ENCODE data around the gene CLEC4F. TPM values are rescaled to one million over a fixed set of nuclear protein-coding genes. Genes with fewer than 3 reads are reported as not detected.
"Not testable (repeated sequence)": the region's sequence is repeated elsewhere in the genome, so short reads cannot be mapped to it uniquely, and the experiment has no call there.

The CLEC4F gene
- total RNA-seq, 1 donor from 2014 or later: not detected

DNA sequence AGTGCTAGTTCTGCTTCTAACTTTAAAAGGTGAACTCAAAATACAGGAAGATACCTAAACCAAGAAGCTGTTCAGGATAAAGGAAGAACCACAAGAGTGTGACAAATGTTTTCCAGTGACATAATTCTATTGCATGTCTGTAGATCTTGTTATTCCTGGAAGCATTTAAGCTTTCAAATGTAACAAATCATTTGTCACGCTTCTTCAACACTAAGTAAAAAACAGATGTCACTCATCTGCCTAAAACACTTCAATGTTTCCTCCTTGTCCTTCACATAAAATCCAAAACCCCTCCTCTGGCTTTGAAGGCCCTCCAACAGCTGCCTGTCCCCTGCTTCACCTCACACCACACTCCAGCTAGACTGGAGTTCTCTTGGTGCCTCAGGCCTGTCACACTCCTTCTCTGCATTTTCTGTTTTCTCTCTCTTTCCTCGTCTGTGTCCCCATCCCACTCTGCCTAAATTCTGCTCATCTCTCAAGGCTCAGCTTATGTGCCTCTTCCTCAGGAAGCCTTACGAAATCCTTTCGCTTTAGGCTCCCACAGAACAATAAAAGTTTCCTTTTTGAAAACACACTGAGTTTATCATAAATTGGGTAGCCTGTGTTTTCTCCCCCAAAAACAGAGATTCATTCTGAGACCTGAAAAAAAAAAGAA, 6.4 kb upstream of the CLEC4F start:
- no peak for DNase-seq

DNA sequence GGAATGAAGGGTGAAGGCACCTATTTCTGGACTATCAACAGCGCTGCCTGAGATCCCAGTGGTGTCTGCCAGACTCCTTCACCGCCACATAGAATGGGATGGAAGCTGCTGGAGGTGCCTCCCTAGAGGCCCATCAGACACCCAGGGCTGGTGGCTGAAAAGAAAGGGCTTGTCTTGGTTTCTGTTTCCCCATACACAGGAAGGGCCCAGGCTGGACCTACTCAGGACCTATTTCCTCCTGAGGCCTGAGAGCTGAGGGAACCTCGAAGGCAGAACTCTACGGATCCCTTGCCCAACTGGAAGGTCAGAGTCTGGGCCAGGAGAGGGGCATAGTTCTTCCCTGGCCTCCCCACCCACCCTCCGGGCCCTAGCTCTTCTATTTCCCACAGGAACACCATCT, 2.9 kb upstream of the CLEC4F start:
- no peak for DNase-seq

DNA sequence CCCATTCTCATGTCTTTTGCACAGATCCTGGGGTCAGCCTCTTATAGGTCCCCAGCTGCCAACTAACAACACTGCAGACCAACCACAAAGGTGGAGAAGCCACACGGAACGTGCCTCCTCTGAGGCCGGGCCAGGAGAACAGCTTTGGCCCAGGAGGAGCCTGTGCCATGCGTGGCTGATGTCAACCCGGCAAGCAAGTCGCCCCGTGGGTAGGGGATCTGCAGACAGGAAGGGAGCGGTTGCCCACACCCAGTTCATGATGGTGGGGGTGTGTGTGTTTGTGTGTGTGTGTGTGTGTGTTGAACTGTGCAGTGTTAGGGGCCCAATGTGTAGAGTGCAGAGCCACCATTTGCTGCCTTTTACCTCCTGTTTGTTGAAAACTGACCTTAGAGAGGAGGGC, 2.4 kb upstream of the CLEC4F start:
- DNase-seq: no peak

DNA sequence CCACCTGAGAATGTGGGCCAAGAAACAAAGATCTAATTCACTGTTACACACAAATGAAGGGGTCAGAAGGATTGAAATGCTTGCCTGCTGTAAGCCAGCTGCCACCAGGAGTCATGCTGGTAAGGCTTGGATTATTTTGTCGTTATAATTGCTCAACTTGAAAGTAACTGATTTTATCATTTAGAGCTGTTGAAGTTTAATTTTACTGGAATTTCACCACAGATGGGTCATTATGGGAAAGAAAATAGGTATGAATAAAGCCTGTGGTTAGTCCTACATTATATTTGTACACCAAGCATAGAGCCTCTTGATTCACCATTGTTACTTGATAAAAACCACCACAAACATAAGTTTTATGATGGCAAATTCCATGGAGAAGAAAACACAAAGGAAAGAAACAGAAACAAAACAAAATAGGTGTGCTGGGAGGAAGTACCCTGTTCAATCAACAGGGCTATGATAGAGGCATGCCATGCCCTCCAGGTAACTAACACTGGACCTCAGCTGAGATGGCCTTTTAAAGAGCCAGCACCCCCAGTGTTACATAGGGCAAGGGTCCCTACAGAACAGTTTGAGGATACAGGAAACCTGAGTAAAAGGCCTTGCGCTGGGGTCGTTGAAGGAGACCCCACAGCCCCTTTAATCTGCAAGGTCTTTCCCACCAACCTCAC, 3.0 kb downstream of the CLEC4F start:
- no peak for DNase-seq

DNA sequence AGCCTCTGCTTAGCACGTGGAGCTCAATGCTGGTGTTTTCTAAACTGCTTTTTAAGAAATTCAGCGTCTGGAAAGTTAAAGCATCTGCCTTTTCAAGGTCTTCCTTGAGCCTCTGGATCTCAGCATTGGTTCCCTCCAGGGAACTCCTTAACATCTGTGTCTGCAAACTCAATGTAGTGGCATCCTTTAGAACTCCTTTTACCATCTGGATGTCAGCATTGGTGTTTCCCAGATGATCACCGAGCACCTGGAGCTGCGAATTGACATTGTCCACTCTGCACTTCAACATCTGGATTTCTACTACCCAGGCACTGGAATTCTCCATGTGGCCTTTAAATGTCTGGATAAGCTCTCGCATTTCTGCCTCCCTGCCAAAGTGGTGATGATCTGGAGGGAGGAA, 3.7 kb downstream of the CLEC4F start:
- peak; percentile 75 for DNase-seq

DNA sequence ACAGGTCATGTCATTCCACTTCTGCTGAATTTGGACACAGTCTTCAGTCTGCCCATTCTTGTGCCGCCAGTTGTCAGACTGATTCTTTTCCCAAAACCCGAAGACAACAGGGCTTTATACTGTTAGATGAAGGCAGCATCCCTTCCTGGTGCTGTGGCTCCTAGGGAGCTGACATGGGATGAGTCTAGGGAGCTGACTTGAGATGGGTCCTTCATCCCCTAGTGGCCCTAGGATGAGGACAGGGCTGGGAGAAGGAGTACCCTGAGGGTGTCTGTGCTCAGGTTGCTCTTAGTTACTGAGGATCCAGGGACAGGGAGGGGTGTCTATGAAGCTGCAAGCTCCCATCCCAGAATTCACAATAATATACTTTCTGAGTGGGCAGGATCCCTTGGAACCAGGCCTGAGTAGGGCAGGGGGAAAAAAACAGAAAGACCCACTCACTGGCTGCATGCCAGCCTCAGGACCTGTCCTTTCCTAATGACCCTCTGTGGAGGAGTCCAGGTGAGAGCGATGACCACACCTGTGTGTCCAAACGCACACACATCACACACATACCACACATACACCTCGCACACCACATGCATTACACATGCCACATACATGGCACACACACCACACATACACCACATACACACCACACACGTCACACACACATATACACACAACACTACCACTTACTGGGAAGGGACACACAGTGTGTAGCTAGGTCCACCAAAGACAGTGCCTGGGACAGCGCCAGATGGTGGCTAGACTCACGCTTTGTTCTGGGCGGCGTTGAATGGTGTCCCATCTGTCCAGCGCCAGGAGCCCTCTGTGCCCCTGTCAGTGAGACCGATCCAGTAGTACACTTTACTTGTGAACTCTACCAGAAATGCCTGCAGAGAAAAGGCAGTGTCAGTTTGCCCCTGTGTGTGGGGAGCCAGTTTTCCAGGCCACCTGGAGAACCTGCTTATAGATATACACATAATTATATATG, 11.1 kb downstream of the CLEC4F start:
- no peak for DNase-seq

DNA sequence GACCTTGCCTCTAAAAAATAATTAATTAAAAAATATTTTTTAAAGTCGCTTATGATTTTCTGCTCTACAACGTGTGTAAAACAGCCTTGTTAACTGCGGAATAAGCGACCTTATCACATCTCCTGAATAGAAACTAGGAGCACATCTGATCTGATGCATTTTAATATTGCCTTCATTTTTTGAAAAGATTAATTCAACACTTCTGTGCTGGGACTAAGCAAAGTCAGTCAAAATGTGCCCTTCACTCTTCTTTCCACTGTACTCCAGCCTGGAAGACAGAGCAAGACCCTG, 12.6 kb downstream of the CLEC4F start:
- DNase-seq: no peak

DNA sequence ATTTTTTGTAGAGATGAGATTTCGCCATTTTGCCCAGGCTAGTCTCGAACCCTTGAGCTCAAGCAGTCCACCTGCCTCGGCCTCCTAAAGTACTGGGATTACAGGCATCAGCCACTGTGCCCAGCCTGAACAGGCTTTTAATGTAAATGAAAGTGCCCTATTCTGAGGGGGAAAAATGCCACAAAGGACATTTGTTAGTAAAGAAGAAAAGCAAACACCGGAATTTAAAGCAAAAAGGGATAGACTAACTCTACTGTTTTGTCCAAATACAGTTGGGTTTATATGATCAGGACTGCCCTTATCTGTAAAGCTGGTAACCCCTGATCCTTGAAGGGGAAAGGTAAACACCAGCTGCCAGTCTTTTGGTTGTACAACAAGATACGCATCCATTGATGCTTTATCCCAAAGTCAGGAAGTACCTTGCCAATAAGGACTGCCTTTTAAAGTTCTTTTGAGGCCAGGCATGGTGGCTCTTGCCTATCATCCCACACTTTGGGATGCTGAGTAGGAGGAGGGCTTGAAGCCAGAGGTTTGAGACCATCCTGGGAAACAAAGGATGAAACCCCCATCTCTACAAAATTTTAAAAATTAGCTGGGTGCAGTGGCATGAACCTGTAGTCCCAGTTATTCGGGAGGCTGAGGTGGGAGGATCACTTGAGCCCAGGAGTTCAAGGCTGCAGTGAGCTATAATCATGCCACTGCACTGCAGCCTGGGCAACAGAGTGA, 13.1 kb downstream of the CLEC4F start:
- DNase-seq: no peak

DNA sequence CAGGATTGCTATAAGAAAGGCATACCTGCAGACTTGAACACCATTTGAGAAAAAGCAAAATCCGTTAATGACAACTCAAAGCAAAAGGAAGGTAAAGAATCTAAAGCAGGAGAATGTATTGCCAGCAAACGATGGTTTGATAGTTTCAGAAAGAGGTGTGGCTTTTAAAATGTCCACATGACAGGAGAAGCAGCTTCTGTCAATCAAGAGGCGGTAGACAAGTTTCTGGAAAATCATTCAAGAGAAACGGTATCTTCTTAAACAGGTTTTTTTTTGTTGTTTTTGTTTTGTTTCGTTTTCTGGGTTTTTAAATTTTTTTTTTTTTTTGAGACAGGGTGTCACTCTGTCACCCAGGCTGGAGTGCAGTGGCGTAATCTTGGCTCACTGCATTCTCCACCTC, 13.8 kb downstream of the CLEC4F start:
- DNase-seq: no peak

DNA sequence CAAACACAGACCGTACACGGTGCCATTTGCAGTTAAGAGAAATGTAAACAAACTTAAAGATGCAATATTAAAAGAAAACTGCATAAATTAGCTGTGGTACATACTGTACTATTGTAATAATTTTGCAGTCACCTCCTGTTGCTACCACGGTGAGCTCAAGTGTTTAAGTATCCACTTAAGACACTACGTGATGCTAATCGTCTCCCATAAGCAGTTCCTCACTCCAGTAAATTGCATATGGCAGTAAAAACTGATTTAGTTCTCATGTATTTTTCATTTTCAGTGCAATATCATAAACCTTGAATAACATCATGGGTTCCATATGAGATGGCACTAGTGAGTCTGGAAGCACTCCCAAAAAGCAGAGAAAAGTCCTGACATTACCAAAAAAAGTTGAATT, 14.4 kb downstream of the CLEC4F start:
- DNase-seq: no peak

DNA sequence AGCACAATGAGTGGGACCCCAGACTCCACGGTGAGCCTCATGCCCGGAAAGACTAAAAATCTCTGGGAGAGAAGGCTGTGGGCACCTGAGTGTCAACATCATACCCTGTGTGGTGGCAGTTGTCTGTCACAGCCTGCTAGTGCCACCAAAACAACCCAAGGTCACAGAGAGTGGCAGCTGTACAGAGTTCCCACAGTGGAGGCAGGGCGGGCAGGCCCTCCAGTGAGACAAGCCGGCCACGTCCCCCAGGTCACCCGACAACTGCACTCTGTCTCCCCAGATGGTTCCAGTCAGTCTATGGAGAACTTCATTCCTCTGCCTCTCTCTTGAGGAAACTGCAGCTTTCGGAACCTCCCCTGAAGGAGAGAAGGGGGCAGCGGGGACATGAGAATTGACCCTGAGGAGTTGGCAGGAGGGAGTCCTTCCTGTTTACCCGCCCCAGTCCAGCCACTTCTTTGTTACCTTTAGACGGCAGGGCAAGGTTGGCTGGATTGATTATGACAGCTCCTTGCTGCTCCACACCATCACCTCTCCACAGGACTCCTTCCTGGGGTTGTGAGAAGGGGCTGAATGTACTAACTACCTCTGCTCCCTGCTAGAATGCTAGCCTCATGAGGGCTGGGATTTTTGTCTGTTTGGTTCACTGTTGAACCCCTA, 18.7 kb downstream of the CLEC4F start:
- DNase-seq: no peak

DNA sequence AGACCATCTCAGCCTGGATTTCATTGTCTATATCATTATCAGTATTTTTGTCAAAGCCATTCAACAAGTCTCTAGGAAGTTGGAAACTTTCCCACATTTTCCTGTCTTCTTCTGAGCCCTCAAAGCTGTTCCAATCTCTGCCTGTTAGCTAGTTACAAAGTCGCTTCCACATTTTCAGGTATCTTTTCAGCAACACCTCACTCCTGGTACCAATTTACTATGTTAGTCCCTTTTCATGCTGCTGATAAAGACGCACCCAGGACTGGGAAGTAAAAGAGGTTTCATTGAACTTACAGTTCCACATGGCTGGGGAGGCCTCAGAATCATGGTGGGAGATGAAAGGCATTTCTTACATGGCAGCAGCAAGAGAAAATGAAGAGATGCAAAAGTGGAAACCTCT, 20.7 kb downstream of the CLEC4F start:
- no peak for DNase-seq

DNA sequence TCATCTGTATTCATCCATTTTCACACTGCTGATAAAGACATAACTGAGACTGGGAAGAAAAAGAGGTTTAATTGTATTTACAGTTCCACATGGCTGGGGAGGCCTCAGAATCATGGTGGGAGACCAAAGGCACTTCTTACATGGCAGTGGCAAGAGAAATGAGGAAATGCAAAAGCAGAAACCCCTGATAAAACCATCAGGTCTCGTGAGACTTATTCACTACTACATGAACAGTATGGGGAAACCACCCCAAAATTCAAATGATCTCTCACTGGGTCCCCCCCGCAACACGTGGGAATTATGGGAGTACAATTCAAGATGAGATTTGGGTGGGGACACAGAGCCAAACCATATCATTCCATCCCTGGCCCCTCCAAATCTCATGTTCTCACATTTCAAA, 22.4 kb downstream of the CLEC4F start:
- not testable (repeated sequence) for DNase-seq

DNA sequence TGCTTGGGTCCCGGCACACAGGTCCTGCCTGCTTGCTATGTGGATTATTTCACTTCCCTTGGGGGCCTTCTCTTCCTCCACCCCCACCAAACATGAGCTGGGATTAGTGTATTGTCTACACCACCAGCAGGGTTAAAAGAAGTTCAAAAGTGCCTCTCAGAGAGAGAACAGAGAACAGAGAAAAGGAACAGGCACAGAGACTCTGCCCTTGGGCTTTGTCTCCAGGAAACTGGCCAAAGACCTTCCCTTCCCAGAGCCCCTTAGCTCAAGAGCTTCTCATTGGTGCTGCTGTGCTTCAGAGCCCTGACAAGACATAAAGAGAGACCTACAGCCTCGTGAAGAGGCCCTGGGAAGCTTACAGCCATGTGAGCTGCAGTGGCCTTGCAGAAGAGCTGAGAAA, 22.9 kb downstream of the CLEC4F start:
- peak; percentile 24 for DNase-seq

DNA sequence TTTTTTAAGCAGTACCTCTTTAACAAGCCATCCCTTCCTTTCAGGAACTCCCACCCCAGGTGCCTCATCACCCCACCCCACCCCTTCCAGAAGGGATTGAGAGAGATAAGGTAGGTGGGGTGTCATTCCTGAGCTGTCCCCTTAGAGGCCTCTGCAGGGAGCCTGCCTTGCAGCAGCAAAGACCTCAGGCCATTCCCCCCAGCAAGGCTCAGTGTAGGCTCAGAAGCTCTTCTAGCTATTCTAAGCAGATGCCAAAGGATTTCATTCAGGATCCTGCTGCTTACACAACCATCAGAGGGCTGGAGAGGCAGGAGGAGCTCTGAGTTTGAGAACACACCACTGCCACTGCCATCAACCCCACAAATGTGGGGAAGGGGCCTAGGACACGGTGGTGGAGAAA, 24.1 kb downstream of the CLEC4F start:
- no peak for DNase-seq

DNA sequence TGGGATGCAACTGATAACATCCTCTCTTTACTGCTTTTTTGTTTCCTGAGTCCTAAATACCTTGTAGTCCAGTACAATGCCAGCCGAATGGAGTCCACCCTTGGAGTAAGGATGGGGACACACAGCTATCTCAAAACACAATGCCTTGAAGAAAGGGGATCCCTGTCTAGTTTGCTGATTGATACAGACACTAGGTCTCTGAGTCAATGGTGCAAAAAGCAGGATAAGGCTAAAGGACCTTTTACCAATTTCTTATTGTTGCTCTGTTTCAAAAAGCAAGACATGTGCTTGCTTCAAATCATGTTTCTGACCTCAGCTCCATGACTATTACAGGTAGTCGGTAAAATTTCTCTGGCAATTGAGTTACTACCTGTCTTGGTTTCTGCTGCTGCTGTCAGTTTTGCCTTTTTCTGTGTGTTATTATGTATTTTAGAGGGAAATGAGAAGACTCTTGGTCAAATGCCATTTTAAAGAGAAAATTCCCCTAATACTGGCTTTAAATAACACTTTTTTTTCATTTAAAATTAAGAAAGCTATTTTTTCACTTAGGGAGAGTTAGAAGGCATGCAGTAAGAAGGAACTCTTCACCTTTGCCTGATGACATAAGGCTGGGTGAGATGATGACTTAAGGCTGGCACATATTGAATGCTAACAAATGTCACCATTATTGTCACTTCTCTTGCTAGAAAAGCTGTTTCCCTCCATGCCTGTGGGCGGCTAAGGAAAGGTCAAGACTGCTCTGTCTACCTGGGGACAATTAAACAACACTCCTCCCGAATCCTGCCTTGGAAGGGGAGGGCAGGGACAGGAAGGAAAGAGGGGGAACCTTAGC, 25.0 kb downstream of the CLEC4F start:
- DNase-seq: no peak

DNA sequence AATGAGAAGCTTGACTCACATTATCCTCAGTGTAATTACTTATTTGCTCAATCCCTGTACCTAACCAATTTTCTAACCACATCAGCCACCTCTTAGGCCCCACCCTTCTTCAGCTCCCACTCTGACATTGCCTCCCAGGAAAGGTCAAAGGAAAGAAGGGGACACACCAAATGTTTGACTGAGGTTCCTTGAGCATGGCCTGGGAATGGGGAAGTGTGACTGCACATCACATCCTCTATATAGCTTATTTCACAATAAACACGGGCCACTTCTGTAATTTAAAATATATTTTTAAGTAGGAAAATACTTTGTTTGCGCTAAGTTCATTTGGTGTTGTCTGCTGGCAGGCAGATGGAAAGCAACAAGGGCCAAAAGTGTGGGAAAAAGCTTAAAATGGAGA, 26.9 kb downstream of the CLEC4F start:
- DNase-seq: no peak

DNA sequence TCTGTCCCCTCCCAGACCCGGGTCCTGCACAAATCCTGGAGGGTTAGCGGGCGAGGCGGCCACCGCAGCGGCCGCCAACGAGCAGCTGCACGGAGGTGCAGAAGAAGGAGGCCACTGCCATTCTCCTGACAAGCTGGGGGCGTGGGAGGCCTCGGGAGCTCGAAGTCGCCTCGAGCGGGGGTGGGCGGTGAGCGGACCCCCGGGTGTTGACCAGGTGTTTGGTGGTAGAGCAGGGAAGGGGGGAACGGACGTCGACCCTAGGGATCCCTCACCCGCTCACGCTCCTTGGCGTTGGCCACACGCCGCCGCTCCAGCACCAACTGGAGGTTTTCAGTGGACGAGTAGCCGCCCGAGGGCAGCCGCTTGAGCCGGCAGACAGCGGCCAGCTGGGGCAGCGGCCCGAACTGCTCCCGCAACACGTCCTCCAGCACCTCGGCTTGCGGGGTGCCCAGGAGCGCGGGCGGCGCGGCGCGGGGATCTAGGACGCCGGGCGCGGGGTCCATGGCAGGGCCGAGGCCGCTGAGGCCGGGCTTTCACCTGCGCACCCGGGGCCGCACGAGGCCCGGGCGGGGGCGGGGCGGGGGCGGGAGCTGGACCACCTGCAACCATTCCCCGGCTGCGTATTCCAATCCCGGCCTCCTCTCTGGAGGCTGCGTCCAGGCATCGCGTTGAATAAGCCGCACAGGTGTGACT, 30.1 kb downstream of the CLEC4F start, which contains the start of gene FIGLA:
Gene FIGLA, minus strand, starts transcription at position 508 of the 693 bp plus-strand sequence. Its CDS starts 5 bp downstream, at position 503.
- DNase-seq: no peak

DNA sequence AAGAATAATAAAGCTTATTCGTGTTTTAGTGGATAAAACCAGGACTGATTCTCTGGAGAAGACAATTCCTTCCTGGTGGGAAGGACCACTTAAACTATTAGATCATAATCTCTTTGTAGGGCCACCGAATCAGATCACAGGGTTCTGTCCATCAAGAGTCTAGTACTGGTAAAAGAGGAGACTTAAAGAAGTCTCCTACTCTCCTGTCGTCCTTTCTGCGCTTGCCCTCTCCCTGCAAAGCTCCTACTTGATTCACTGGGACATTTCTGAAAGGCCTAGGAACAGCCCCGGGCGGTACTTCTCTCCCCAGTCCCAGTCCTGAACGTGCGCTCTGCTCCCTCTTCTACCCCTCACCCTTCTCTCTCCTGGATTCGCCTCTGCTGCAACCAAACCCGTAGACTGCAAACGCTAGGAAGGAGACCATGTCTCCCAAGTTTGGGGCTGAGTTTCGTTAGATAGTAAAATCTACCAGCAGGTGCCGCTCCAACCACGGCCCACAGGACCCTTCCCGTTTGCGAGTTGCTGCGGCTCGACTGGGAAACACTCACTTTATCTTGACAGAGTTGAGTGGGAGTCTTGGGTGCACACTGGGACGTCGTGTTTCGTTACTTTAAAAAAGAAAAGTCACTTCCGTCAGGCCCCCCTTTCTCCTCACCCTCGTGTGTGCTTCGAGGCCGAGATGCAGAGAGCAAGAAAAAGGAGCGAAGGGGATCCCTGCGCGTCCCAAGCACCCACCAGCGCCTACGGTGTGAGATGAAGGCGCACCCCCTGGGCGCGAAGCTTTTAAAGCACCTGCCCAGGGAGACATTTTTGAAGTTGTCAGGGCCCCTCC, 30.9 kb downstream of the CLEC4F start:
- DNase-seq: peak; percentile 84
